WTC11 (cell line): ENCODE data around the gene KIAA1671.

Source experiments
- ATF3 ChIP-seq: sonication (generic); formaldehyde crosslinking; conservative IDR thresholded peaks from 2 replicates; pipeline ENCODE4 v1.8.1; 2022; ENCODE audit warnings: mild to moderate bottlenecking, missing genetic modification reagents
- CREB1 ChIP-seq: sonication (generic); formaldehyde crosslinking; IDR thresholded peaks from 2 replicates; pipeline ENCODE4 v1.8.0; 2023; ENCODE audit warnings: mild to moderate bottlenecking, missing genetic modification reagents
- CTCF ChIP-seq: fragments of 200-600 bp; IDR thresholded peaks from 2 replicates; pipeline ENCODE4 v1.8.0; 2022; ENCODE audit warnings: antibody characterized with exemption
- ETV6 ChIP-seq: sonication (generic); formaldehyde crosslinking; IDR thresholded peaks from 2 replicates; pipeline ENCODE4 v1.8.1; 2022; ENCODE audit warnings: mild to moderate bottlenecking, missing genetic modification reagents
- FOXP4 ChIP-seq: sonication (generic); formaldehyde crosslinking; IDR thresholded peaks from 2 replicates; pipeline ENCODE4 v1.8.0; 2022; ENCODE audit warnings: mild to moderate bottlenecking, missing genetic modification reagents
- NFYB ChIP-seq: sonication (generic); formaldehyde crosslinking; conservative IDR thresholded peaks from 2 replicates; pipeline ENCODE4 v1.8.0; 2022; ENCODE audit warnings: low read depth, missing genetic modification reagents
- NR2C2 ChIP-seq: sonication (generic); formaldehyde crosslinking; IDR thresholded peaks from 2 replicates; pipeline ENCODE4 v1.8.0; 2022; ENCODE audit warnings: mild to moderate bottlenecking, missing genetic modification reagents
- SMAD4 ChIP-seq: sonication (generic); formaldehyde crosslinking; IDR thresholded peaks from 2 replicates; pipeline ENCODE4 v1.8.0; 2022; ENCODE audit warnings: mild to moderate bottlenecking, missing genetic modification reagents
- STAT6 ChIP-seq: sonication (generic); formaldehyde crosslinking; conservative IDR thresholded peaks from 2 replicates; pipeline ENCODE4 v1.8.1; 2023; ENCODE audit warnings: mild to moderate bottlenecking, low read depth, missing genetic modification reagents, moderate library complexity
- USF1 ChIP-seq: sonication (generic); formaldehyde crosslinking; IDR thresholded peaks from 2 replicates; pipeline ENCODE4 v1.8.0; 2022; ENCODE audit warnings: mild to moderate bottlenecking, missing genetic modification reagents
- USF2 ChIP-seq: sonication (generic); formaldehyde crosslinking; IDR thresholded peaks from 2 replicates; pipeline ENCODE4 v1.8.1; 2023; ENCODE audit warnings: mild to moderate bottlenecking, missing genetic modification reagents, moderate library complexity
- ZNF512 ChIP-seq: sonication (generic); formaldehyde crosslinking; IDR thresholded peaks from 2 replicates; pipeline ENCODE4 v1.8.1; 2022; ENCODE audit warnings: missing genetic modification reagents, borderline replicate concordance

- TF ChIP-seq USF2 (CRISPR knock-in tag): no peak
- no peak for TF ChIP-seq STAT6 (CRISPR knock-in tag)
- TF ChIP-seq CTCF: no peak
- no peak for TF ChIP-seq ATF3 (CRISPR knock-in tag)
- no peak for TF ChIP-seq ZNF512
- TF ChIP-seq FOXP4 (CRISPR knock-in tag): no peak
- TF ChIP-seq CREB1: no peak
- no peak for TF ChIP-seq ETV6 (CRISPR knock-in tag)
- TF ChIP-seq USF1 (CRISPR knock-in tag): no peak
- TF ChIP-seq NFYB (CRISPR knock-in tag): no peak
- no peak for TF ChIP-seq NR2C2 (CRISPR knock-in tag)
- TF ChIP-seq SMAD4: no peak
Observed at GRCh38 chr22:25102722-25103121, 150.2 kb downstream of the KIAA1671 start.
